GM19238 (cell line): Measurements from ENCODE around the gene TAGLN.
A peak's percentile ranks its signal among the peaks of the same experiment; 100 is the strongest.

Experiments used
- DNase-seq: peaks from one replicate; pipeline ENCODE4 v3.0.0; 2011; ENCODE audit warnings: low spot score; ENCODE audit not compliant: insufficient read length

The TAGLN gene

DNA sequence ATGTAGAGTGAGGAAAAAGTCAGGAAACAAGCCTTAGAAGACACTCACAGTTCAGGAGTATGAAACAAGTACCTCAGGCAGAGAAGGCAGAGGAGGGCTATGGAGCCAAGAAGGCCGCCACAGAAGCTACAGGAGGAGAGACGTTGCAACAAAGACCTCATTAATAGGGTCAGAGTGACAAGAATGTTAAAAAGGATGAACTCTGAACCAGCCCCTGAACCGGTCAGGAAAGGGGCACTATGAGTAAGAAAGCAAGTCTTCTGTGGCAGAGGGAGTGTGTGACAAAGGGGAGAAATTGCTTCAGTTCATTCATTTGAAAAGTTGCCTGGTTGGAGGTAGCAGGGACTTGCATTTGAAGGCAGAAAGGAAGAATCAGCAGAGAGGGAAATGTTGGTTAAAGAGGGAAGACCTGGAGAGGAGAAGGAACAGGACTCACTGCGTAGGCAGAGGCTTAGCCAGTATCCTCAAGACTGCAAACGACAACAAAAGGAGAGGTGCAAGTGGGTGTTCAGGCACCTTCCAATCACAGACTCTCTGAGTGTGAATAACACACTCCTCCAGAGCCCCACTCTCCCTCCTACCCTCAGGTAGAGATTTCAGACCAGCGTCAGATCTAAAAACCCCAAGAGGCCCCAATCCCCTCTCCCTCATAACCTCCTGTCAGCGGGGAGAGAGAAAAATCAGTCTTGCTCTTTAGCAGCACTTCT lies 15.4 kb downstream of the TAGLN start:
- DNase-seq, result no peak

- no peak for DNase-seq
Measured at GRCh38 chr11:117217141-117218084, 18.2 kb downstream of the TAGLN start.

DNA sequence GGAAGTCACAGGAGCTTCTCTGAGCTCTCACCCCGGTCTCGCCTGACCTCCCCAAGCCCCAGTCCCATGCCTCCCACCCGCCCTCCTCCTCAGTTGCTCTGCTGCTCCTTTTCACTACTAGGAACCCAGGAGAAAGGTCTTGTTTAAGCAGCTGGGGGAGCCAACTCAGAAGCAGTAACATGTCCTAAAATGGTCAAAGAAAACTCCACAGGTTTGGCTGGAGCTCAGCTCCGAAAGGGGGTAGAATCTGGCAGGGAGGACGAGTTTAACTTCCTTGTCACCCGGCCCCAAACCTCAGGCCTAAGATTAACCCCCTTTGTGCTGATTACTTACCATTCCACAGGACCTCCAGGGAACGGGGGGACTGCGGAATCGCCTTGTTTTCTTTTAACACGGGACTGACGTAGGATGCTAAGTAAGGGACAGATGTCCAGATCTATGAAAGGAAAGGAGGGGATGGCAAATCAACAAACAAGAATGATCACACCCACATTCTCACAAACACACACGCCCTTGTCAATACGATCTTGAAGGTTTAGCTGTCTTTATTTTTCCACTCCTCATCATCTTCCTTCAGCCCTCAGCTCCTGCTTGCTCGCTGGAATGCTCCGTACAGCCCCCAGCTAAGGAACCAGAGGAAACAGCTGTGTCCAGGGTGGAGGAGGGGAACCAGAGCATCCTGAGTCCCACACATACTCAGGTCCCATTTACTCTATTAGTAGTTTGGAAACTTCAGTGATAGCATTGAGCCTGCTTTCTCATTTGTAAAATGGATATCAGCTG lies 19.2 kb downstream of the TAGLN start:
- no peak for DNase-seq

DNA sequence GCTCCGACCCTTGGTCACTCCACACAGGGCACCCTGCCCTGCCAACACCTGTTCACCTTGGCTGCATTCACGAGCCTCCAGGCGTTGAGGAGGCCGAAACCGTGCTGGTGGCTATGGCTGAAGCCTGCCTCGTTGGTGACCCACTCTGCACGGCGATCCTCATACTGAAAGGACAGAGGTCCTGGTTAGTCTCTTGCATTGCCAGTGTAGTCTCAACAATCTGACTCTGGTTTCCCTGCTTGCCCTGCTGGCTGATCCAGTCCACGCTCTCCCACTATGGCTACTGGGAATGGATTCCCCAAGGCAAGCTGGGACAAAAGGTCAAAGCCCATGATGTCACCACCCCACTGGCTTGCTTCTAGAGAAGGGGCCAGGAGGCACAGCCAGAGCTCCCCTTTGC lies 19.8 kb downstream of the TAGLN start:
- DNase-seq, result no peak

DNA sequence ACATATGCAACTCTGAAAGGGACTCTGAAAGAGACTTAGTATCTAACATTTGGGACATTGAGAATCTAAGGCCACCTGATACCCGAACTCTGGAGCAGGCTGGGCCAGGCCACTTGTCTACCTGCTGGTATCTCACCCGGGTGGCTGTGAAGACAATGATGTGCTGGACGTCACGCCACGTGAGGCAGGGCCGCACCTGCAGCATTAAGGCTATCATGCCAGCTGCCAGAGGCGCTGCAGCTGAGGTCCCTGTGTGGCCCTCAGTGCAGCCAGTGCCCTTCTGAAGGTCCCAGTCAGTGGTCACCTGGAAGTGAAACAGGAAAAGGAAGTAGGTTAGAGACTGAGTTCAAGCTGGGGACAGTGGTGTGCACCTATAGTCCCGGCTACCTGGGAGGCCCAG lies 20.3 kb downstream of the TAGLN start:
- DNase-seq, result no peak

- DNase-seq, result no peak
Measured at GRCh38 chr11:117219995-117220394, 20.8 kb downstream of the TAGLN start.

DNA sequence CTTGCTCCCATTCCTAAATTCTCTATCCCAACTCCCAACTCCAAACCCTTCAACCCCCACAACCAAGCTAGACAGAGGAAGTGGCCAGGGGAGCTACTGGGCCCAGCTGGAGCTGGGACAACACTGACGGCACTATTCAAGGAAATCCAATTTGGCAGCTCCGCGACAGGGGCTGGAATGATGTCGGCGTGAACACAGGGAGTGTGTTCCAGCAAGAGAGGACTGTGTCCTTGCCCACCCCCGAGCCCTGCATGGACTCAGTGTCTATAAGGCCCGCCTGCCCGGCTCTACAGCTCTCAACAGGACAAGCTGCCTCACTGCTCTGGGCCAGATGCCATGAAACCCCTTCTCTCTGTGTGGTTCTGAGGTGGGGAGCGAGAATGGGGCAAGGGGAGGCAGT lies 21.4 kb downstream of the TAGLN start:
- DNase-seq, result no peak

DNA sequence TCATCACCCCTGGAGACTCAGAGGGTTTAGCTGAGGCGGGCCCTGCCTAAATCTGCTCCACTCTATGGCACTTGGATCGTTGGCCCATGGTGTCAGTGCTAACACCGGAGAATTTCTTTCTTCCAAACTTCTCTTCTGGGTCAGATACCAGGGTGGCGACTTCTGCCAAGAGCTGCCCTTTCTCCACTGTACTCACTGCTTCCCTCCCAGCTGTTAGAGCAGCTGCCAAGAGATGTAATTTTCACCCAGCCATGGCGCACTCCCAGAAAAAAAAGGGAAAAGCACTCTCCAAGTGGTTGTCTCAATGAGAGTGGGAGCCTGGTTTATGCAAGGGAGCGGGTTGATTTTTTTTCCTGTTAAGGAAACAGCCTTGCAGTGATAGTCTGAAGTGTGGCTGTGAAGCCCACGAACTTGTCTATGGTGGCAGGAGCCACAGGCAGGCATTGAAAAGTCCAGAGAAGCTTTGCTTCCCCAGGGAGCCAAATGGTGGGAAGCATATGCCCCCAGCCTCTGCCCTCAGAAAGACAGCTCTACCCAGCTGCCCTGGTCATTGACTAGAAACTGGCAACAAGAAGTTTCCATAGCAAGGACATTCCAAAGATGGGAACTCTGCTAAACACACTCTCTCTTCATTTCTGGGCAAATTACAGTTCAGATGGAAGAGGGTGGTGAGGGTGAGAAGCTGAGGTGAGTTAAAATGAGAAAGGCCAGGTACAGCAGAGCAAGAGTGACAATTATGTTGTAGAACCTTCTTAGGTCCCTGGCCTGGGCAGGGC lies 22.0 kb downstream of the TAGLN start:
- DNase-seq, result no peak

GRCh38 chr11:117221775-117222517 lies 22.8 kb downstream of the TAGLN start:
- DNase-seq, result no peak

- DNase-seq, result no peak
Measured at GRCh38 chr11:117222991-117223740, 24.0 kb downstream of the TAGLN start.

DNA sequence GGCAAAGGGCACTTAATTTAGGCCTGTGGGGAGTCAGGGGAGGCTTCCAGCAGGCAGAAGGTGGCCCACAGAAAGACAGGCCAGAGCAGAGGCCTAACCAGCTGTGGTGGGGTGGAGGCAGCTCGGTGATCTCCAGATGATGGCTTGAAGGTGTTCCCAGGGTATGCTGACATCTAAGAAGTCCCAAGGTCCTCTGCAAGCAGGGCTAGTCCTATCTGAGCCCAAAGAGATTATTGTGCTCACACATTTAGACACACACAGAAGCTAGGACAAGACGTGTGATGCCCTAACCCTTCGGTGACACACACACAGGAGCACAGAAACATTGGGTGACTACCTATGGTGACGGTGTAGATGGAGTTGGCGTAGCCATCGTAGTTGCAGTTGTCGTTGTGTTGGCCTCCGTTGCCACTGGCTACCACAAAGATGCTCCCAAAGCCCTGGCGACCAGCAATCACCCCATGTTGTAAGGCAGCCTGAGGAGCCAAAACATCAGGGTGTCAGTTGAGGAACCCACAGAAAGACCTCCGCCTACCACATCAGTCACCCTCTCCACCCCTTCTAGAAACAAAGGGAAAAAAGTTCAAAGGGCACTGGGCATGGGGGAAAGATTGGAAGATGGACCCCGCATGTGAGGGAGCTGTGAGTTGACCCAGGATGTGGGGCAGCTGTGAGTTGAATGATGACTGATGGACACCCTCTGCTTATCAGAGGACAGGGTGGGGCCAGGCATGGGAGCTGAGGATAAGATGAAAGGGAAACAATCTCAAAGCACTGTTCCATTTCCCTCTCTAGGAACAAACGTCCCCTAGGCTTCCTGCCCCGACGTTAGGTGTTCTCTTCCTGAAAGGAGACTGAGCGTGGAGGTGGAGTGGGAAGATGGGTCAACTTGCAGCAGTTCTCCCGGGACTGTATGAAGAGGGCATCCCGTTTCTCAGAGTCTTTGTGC lies 24.8 kb downstream of the TAGLN start:
- DNase-seq, result no peak

GRCh38 chr11:117225553-117226170 lies 26.5 kb downstream of the TAGLN start:
- no peak for DNase-seq

GRCh38 chr11:117226388-117227385 lies 27.5 kb downstream of the TAGLN start:
- DNase-seq, result peak; percentile 64

- no peak for DNase-seq
Measured at GRCh38 chr11:117228091-117228490, 28.9 kb downstream of the TAGLN start.

- DNase-seq, result no peak
Measured at GRCh38 chr11:117229411-117229810, 30.2 kb downstream of the TAGLN start.

GRCh38 chr11:117229931-117230285 lies 30.7 kb downstream of the TAGLN start:
- no peak for DNase-seq
